Measurements from ENCODE around the gene IFI6.

Gene IFI6

GRCh38 chr1:27669876-27670275 lies 2.1 kb downstream of the IFI6 start:
- peak; percentile 54 for DNase-seq

- peak; percentile 95 for DNase-seq
Observed at GRCh38 chr1:27668808-27669723, 2.9 kb downstream of the IFI6 start.

- DNase-seq: peak; percentile 62
Observed at GRCh38 chr1:27668121-27668807, 3.7 kb downstream of the IFI6 start.

- peak; percentile 41 for DNase-seq
Observed at GRCh38 chr1:27666791-27667254, 5.2 kb downstream of the IFI6 start.

- no peak for DNase-seq
Observed at GRCh38 chr1:27666294-27666693, 5.7 kb downstream of the IFI6 start.

GRCh38 chr1:27665016-27665651 lies 6.9 kb downstream of the IFI6 start:
- DNase-seq: no peak

GRCh38 chr1:27664291-27664690 lies 7.7 kb downstream of the IFI6 start:
- DNase-seq: no peak

- DNase-seq: peak; percentile 97
Observed at GRCh38 chr1:27662707-27663393, 9.1 kb downstream of the IFI6 start.

GRCh38 chr1:27662261-27662660 lies 9.7 kb downstream of the IFI6 start:
- DNase-seq: no peak

- DNase-seq: no peak
Observed at GRCh38 chr1:27661412-27662075, 10.4 kb downstream of the IFI6 start.

- DNase-seq: no peak
Observed at GRCh38 chr1:27660300-27660835, 11.6 kb downstream of the IFI6 start.

- DNase-seq: peak; percentile 96
Observed at GRCh38 chr1:27659497-27660299, 12.3 kb downstream of the IFI6 start.

GRCh38 chr1:27658951-27659496 lies 13.0 kb downstream of the IFI6 start:
- DNase-seq: peak; percentile 73

- DNase-seq: no peak
Observed at GRCh38 chr1:27656157-27656893, 15.7 kb downstream of the IFI6 start.

- no peak for DNase-seq
Observed at GRCh38 chr1:27655151-27655937, 16.6 kb downstream of the IFI6 start.

GRCh38 chr1:27652111-27652864 lies 19.7 kb downstream of the IFI6 start:
- no peak for DNase-seq

- DNase-seq: no peak
Observed at GRCh38 chr1:27650539-27651175, 21.3 kb downstream of the IFI6 start.

- DNase-seq: no peak
Observed at GRCh38 chr1:27650171-27650538, 21.8 kb downstream of the IFI6 start.

Measured in activated effector memory CD4-positive, alpha-beta T cell treated with anti-CD3 and anti-CD28 coated beads, Interleukin-2, amount 50 U/mL, for 16 hours (primary cell).